NB4 (cell line): ENCODE results near the gene APRT.

Experiments
- DNase-seq: peaks from one replicate; pipeline ENCODE4 v3.0.0; 2010; ENCODE audit warnings: low read depth
- H3K4me3 ChIP-seq: one replicate; pipeline ENCODE4 v1.5.1; 2011; ENCODE audit warnings: mild to moderate bottlenecking, low read depth, low read length, moderate library complexity
- CTCF ChIP-seq: IDR thresholded peaks from one replicate; pipeline ENCODE4 v1.5.1; 2012; ENCODE audit warnings: low read depth, low read length
- MAX ChIP-seq: IDR thresholded peaks from 2 replicates; pipeline ENCODE4 v1.6.1; 2011; ENCODE audit warnings: low read depth, low read length
- MYC ChIP-seq: IDR thresholded peaks from 2 replicates; pipeline ENCODE4 v1.6.1; 2011; ENCODE audit warnings: low read depth, low read length
- POLR2A ChIP-seq: IDR thresholded peaks from 2 replicates; pipeline ENCODE4 v1.6.1; 2011; ENCODE audit warnings: mild to moderate bottlenecking; ENCODE audit not compliant: insufficient read length; ENCODE audit errors: extremely low read depth

Gene APRT

GRCh38 chr16:88817785-88818574, 6.3 kb upstream of the APRT start:
- no peak for DNase-seq
- no peak overlapping the region for H3K4me3 ChIP-seq
- TF ChIP-seq MYC (no peak), CTCF (no peak), POLR2A (no peak), MAX (no peak)

- H3K4me3 ChIP-seq: no peak overlapping the region
- no peak for DNase-seq
- no peak for TF ChIP-seq POLR2A
Measured at GRCh38 chr16:88816736-88817535, 5.2 kb upstream of the APRT start.

GRCh38 chr16:88815901-88816589, 4.3 kb upstream of the APRT start:
- H3K4me3 ChIP-seq: no peak overlapping the region
- no peak for TF ChIP-seq POLR2A
- TF ChIP-seq CTCF: peak; percentile 96
- peak; percentile 49; the same call in 1 of the 2 replicates for TF ChIP-seq MAX
- TF ChIP-seq MYC: no peak; the same call in 1 of the 2 replicates
- DNase-seq: peak; percentile 75

- H3K4me3 ChIP-seq: no peak overlapping the region
- DNase-seq: no peak
- no peak for TF ChIP-seq MAX
- TF ChIP-seq POLR2A: no peak
- no peak for TF ChIP-seq CTCF
- no peak for TF ChIP-seq MYC
Measured at GRCh38 chr16:88815227-88815626, 3.5 kb upstream of the APRT start.

GRCh38 chr16:88814144-88814502, 2.4 kb upstream of the APRT start:
- no peak for DNase-seq
- no peak overlapping the region for H3K4me3 ChIP-seq
- no peak for TF ChIP-seq MAX
- no peak for TF ChIP-seq CTCF
- no peak for TF ChIP-seq MYC
- no peak for TF ChIP-seq POLR2A
